D341Med (cell line): Measurements from ENCODE around the gene LMOD3.

Source experiments
- DNase-seq: peaks from one replicate; pipeline ENCODE4 v3.0.0; 2012; ENCODE audit warnings: low spot score

The LMOD3 gene

GRCh38 chr3:69091389-69092029, 30.9 kb downstream of the LMOD3 start:
- no peak for DNase-seq

GRCh38 chr3:69090021-69090420, 32.4 kb downstream of the LMOD3 start:
- DNase-seq = no peak

GRCh38 chr3:69088063-69088462, 34.3 kb downstream of the LMOD3 start:
- no peak for DNase-seq

- no peak for DNase-seq
Observed at GRCh38 chr3:69087030-69087791, 35.2 kb downstream of the LMOD3 start.

DNA sequence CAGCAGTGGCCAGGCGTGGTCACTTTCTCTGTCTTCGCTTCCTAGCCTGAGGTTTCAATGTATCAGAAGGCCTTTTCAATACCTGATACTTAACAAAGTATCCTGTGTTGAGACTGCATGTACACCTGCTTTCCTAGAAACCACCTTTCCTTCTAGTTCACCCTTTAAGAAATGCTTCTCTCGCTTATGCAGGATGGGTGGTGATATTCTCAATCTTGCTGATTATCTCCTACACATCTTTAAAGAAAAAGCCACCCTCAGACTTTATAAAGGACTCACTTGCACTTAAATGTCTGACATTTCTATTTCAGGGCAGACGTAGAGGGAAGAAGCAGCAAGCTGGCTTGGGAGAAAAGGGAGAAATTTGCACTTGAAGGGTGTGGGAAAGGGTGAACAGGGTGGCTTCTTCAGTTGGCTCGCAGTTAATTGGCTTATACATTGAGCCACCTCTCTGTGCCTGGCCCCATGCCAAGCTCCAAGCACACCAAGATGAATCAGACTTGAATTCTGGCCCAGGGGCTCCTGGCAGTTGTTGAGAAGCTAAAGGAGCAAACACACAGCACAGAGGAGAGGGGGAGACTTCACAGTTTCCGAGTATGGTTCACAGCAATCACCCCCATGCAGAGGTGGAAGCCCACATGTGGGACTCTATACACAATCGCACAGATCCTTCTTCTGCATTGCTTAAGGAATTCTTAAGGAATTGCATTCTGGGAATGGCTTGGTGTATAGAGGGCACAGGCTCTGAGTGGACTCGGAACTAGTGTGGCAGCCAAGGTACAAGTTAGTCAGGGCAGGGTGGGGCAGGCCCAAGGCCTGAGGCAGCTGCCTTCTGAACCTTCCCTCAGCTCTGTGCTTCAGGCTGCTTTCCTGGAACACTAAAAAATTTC, 36.3 kb downstream of the LMOD3 start:
- DNase-seq = peak; percentile 66

DNA sequence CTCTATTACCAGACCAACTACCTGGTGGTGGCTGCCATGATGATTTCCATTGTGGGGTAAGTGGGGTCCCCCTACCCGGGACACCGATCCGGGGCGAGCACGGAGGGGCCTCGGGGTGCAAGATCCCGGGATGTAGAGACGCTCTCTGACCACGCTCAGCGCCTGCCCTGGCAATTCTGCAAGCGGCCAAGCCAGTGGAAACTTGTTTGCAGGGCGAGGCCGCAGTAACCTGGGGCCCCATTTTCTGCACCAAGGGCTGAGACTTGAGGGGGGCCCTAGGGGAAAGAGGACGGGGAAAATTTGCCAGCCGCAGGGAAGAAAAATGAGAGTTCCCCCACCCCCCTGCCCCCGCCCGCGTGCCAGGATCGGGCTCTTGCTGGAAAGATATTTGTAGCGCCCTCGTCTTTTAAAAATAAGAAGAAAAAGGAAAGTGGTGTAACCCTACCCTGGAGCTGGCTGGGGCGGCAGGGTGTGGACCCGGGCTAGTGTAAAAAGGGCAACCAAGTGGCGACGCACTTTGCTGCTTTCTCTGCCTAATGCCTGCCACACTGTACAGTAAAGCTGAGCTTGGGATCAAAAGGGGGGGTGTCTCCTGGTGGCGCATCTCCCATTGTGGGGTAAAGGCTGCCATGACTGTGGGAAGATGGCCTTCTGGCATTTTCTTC, 37.1 kb downstream of the LMOD3 start:
- peak; percentile 48 for DNase-seq

DNA sequence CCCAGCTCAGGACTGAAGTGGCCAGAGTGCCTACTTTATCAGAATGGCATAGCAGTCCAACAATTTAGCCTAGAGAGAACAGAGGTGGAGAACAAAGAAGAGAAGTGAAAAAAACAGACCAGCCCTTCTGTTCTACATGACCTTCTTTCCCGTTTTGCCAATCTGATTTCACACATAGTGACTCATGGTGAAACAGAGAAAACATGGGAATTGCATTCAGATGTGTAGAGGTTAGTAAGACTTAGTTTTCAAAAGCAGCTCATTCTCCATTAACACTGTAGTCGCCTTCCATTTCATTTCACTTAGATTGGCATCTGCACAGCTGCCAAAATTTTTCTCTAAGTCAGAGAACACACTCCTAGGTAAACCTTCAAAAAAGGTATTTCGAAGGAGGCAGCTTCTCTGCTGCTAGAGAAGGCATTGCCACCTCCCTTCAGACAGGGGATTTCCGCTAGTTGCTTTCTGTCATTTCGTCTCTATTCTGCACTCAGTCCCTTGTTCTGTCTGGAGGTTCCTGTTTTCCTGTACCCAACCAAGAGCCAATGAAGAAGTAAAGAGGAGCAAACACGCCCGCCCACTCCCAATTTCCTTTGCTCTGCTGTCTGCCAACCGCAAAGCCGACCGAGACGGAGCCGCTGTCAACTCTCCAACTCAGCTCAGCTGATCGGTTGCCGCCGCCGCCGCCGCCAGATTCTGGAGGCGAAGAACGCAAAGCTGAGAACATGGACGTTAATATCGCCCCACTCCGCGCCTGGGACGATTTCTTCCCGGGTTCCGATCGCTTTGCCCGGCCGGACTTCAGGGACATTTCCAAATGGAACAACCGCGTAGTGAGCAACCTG, 37.8 kb downstream of the LMOD3 start, which contains the start of gene ARL6IP5:
TSS of gene ARL6IP5 (plus strand) at position 612 of the 842 bp plus-strand sequence. CDS start at position 723, 111 bp downstream.
- peak; percentile 84 for DNase-seq

- DNase-seq = no peak
Observed at GRCh38 chr3:69082805-69083204, 39.6 kb downstream of the LMOD3 start.

GRCh38 chr3:69082361-69082760, 40.0 kb downstream of the LMOD3 start:
- no peak for DNase-seq

GRCh38 chr3:69081583-69082262, 40.7 kb downstream of the LMOD3 start:
- peak; percentile 51 for DNase-seq

DNA sequence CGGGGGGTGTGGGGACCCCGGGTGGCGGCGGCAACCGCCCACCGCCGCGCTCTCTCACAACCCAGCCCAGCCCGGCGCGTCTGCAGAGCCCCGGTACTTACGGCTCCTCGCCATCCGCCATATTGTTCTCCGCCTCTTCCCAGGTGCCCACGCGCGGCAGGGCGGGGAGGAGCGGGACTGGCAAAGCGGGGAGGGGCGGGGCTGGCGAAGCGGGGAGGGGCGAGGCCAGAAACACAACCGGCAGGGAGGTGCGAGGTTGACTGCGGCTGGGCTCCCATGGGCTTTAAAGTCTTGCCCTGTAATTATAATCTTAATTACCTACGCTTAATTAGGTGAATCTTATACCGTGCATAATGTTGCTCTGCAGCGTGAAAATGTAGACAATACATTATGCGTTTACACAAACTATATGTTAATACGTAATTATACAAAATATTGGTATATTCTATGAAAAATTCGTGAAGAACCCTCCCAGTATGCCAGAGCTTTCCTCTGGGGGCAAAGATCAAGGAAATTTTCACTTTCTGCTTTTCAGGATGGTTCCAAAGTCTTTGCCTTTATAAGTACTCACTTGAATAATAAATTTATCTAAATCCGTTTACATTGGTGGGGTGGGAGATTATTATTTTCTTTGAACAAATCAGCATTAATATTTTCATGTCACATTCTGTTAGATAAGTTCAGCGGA, 42.0 kb downstream of the LMOD3 start, which contains the start of gene UBA3:
TSS of gene UBA3 (minus strand) at position 133 of the 688 bp plus-strand sequence. CDS start at position 121, 12 bp downstream.
- peak; percentile 94 for DNase-seq

DNA sequence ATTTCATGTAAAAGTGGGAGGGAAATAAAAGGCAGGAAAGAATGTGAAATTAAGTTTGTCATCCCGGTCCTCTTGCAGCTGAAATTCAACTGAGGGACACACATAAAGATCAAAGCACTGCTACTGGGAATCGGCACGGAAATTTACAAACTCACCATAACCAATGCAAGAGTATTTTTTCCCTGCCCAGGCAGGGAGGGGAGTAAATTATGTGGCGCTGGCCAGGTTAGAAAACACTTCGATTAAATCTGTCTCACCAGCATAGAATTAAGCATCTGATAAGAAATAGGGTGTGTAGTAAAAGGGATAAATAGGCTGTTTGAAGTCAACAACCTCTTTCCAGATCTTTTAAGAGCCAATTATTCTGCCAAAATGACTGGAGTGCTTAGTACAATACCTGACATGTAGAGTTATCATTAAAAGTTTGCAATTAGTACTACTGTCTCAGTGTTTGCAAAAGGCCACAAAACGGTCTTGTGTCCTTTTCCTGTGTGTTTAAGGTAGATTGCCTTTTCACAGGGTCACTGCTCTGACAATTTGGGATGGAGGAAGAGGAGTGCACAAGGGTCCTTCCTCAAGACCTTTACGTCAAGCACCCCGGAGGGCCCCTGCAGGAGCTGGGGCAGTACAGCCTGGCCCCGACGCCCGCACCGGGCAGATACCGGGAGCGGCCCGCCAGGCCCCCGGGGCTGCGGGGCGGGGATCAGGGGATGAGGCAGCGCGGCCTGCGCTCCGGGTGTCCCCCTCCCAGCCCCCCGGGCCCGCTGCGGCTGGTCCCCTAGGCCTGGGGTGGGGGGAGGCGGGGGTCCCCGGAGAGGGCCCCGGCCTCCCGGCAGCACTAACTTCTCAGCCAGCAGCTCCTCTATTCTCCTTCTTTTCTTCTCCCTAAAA, 42.9 kb downstream of the LMOD3 start:
- DNase-seq = peak; percentile 66

- DNase-seq = no peak
Observed at GRCh38 chr3:69072928-69073327, 49.5 kb downstream of the LMOD3 start.

DNA sequence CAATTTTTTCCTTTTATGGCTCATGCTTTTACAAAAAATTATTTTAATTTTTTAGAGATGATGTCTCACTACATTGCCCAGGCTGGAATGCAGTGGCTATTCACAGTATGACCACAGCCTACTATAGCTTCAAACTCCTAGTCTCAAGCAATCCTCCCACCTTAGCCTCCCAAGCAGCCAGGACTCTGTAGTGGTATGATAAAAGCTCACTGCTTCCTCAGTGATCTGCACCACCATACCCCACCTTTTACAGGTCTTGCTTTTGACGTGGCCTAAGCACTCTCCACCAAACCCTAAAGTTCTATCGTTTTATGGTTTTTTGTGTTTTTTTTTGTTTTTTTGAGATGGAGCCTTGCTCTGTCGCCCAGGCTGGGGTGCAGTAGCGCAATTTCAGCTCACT, 56.3 kb downstream of the LMOD3 start:
- no peak for DNase-seq

DNA sequence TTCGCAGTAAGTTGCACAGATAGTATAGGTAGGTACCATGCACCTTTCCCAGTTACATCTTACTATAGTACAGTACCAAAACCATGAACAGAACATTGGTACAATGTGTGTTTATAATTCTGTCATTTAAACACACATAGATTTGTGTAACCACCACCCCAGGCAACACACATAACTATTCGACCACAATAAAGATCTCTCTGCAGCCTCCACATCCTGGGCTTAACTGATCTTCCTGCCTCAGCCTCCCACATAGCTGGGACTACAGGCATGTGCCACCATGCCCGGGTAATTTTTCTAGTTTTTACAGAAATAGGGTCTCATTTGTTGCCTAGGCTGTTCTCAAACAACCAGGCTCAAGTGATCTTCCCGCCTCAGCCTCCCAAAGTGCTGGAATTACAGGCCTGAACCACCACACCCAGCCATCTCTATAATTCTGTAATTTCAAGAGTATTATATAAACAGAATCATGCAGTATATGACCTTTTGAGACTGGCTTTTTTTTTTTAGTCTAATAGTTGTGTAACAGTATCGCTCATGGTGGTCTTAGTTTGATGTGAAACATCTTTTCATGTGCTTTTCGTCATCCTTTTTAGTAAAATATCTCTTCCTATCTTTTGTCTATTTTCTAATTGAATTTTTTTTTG, 57.0 kb downstream of the LMOD3 start:
- no peak for DNase-seq

- no peak for DNase-seq
Observed at GRCh38 chr3:69063636-69064035, 58.8 kb downstream of the LMOD3 start.

GRCh38 chr3:69059688-69060087, 62.7 kb downstream of the LMOD3 start:
- no peak for DNase-seq

- no peak for DNase-seq
Observed at GRCh38 chr3:69058947-69059224, 63.5 kb downstream of the LMOD3 start.
